A673 (cell line): ENCODE data around the gene RNF5.

Experiments used
- EZH2 ChIP-seq: fragments of 200-600 bp; sonication (generic); IDR thresholded peaks from 2 replicates; pipeline ENCODE4 v1.6.1; 2017; ENCODE audit warnings: borderline replicate concordance, low read depth, mild to moderate bottlenecking, mixed read lengths, antibody characterized with exemption, low read length; ENCODE audit not compliant: poor library complexity, severe bottlenecking
- TF ChIP-seq, protein P1 (sequence below): fragments of 300-800, 200-600 bp; sonication (generic); conservative IDR thresholded peaks from 2 replicates; pipeline ENCODE4 v1.5.1; 2017; ENCODE audit warnings: low read depth, mild to moderate bottlenecking, antibody characterized with exemption, low read length, moderate library complexity, mixed read lengths

DNA sequence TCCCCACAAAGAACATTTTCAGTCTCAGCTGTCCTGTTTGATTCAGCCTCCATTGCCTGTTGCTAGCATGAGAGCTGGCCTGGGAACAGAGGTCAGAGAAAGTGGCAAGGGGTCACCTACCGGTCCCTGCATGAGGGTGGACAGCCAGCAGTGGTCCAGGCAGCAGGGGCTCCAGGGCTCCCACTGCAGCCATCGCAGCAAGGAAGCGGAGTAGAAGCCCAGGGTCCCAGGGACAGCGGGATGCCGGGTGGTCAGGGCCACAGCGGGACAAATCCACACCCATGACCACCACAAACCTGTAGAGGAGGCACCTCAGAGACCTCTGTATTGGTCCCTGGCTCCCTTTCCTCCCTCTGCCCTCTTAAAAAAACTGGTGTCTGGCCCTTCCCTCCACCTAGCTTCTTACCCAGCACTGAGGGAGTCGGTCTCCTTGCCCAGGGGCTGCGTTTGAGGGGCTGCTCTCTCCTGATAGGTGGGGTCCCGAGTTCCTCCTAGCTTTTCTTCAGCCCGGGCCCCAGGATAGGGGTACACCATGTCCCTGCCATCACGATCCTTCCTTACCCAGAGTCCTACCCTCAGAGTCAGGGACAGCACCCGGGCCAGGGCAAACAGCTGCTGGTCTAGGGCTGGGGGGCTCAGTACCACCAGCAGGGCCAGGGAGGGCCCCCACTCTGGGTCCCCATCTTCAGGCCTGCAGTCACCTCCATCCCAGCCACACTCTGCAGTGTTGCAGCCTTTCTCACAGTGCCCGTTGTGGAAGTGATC lies 22.7 kb downstream of the RNF5 start:
- TF ChIP-seq EZH2: no peak
- TF ChIP-seq, protein P1, sequence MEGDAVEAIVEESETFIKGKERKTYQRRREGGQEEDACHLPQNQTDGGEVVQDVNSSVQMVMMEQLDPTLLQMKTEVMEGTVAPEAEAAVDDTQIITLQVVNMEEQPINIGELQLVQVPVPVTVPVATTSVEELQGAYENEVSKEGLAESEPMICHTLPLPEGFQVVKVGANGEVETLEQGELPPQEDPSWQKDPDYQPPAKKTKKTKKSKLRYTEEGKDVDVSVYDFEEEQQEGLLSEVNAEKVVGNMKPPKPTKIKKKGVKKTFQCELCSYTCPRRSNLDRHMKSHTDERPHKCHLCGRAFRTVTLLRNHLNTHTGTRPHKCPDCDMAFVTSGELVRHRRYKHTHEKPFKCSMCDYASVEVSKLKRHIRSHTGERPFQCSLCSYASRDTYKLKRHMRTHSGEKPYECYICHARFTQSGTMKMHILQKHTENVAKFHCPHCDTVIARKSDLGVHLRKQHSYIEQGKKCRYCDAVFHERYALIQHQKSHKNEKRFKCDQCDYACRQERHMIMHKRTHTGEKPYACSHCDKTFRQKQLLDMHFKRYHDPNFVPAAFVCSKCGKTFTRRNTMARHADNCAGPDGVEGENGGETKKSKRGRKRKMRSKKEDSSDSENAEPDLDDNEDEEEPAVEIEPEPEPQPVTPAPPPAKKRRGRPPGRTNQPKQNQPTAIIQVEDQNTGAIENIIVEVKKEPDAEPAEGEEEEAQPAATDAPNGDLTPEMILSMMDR: no peak
